ENCODE data around the gene CXCL5.
"Not testable (repeated sequence)": the region's sequence is repeated elsewhere in the genome, so short reads cannot be mapped to it uniquely, and the experiment has no call there.

CXCL5 gene

GRCh38 chr4:73976716-73977115, 21.8 kb downstream of the CXCL5 start:
- DNase-seq (ENCODE audit: insufficient read length, low spot score) (no peak), FAIRE-seq (no peak)

- FAIRE-seq (no peak), DNase-seq (ENCODE audit: insufficient read length, low spot score) (no peak)
Measured at GRCh38 chr4:73976217-73976616, 22.3 kb downstream of the CXCL5 start.

GRCh38 chr4:73974352-73974751, 24.1 kb downstream of the CXCL5 start:
- FAIRE-seq (no peak), DNase-seq (ENCODE audit: insufficient read length, low spot score) (no peak)

GRCh38 chr4:73970945-73971344, 27.5 kb downstream of the CXCL5 start:
- DNase-seq (ENCODE audit: insufficient read length, low spot score) (no peak), FAIRE-seq (no peak)

- no peak for FAIRE-seq
- no peak for DNase-seq (ENCODE audit: insufficient read length, low spot score)
Measured at GRCh38 chr4:73970011-73970410, 28.5 kb downstream of the CXCL5 start.

- no peak for DNase-seq (ENCODE audit: insufficient read length, low spot score)
- FAIRE-seq: no peak
Measured at GRCh38 chr4:73967866-73968265, 30.6 kb downstream of the CXCL5 start.

GRCh38 chr4:73964862-73965611, 33.4 kb downstream of the CXCL5 start:
- no peak for DNase-seq (ENCODE audit: insufficient read length, low spot score)
- FAIRE-seq: no peak

- FAIRE-seq (no peak), DNase-seq (ENCODE audit: insufficient read length, low spot score) (no peak)
Measured at GRCh38 chr4:73962724-73963123, 35.8 kb downstream of the CXCL5 start.

GRCh38 chr4:73959041-73959440, 39.4 kb downstream of the CXCL5 start:
- not testable (repeated sequence) for FAIRE-seq; DNase-seq (ENCODE audit: insufficient read length, low spot score)

- FAIRE-seq: no peak
- DNase-seq (ENCODE audit: insufficient read length, low spot score): no peak
Measured at GRCh38 chr4:73952352-73952751, 46.1 kb downstream of the CXCL5 start.

- FAIRE-seq; DNase-seq (ENCODE audit: insufficient read length, low spot score): not testable (repeated sequence)
Measured at GRCh38 chr4:73950376-73950920, 48.0 kb downstream of the CXCL5 start.

- FAIRE-seq (no peak), DNase-seq (ENCODE audit: insufficient read length, low spot score) (no peak)
Measured at GRCh38 chr4:73948990-73949706, 49.3 kb downstream of the CXCL5 start.

- DNase-seq (ENCODE audit: insufficient read length, low spot score) (no peak), FAIRE-seq (no peak)
Measured at GRCh38 chr4:73948291-73948690, 50.2 kb downstream of the CXCL5 start.

GRCh38 chr4:73947239-73947985, 51.1 kb downstream of the CXCL5 start:
- FAIRE-seq (no peak), DNase-seq (ENCODE audit: insufficient read length, low spot score) (no peak)

GRCh38 chr4:73945674-73946449, 52.6 kb downstream of the CXCL5 start:
- FAIRE-seq (no peak), DNase-seq (ENCODE audit: insufficient read length, low spot score) (no peak)
